DOHH2 (cell line): ENCODE measurements around the gene CAMKMT.

Source experiments
- H3F3A ChIP-seq: fragments of 200-600 bp; sonication (generic), shearing (Covaris generic); 2 replicates; pipeline ENCODE4 v1.6.0; 2016; ENCODE audit warnings: antibody characterized with exemption, mild to moderate bottlenecking; ENCODE audit not compliant: control insufficient read depth, insufficient read depth
- H3K27ac ChIP-seq: fragments of 200-600 bp; sonication (generic); 2 replicates; pipeline ENCODE4 v1.5.1; 2014; ENCODE audit warnings: low read depth, mild to moderate bottlenecking, low read length, moderate library complexity
- H3K27me3 ChIP-seq: fragments of 200-600 bp; sonication (generic); 2 replicates; pipeline ENCODE4 v1.6.1; 2014; ENCODE audit warnings: mild to moderate bottlenecking, low read length, mixed read lengths; ENCODE audit not compliant: control insufficient read depth
- H3K36me3 ChIP-seq: fragments of 200-600 bp; sonication (generic); 2 replicates; pipeline ENCODE4 v1.6.1; 2014; ENCODE audit warnings: mild to moderate bottlenecking, low read length, moderate library complexity, mixed read lengths; ENCODE audit not compliant: control insufficient read depth
- H3K4me1 ChIP-seq: fragments of 200-600 bp; sonication (generic); 2 replicates; pipeline ENCODE4 v1.6.1; 2014; ENCODE audit warnings: mild to moderate bottlenecking, low read length, mixed read lengths; ENCODE audit not compliant: control insufficient read depth
- H3K4me2 ChIP-seq: fragments of 200-600 bp; sonication (generic); 2 replicates; pipeline ENCODE4 v1.6.0; 2014; ENCODE audit warnings: mild to moderate bottlenecking, low read length, moderate library complexity
- H3K4me3 ChIP-seq: fragments of 200-600 bp; sonication (generic); 2 replicates; pipeline ENCODE4 v1.5.1; 2014; ENCODE audit warnings: mild to moderate bottlenecking, low read length, mixed read lengths
- H3K79me2 ChIP-seq: fragments of 200-600 bp; sonication (generic); 2 replicates; pipeline ENCODE4 v1.6.1; 2014; ENCODE audit warnings: mild to moderate bottlenecking, low read length, mixed read lengths; ENCODE audit not compliant: control insufficient read depth
- H3K9me2 ChIP-seq: fragments of 200-600 bp; sonication (generic); replicated peaks from 2 replicates; pipeline ENCODE4 v1.6.1; 2014; ENCODE audit warnings: mild to moderate bottlenecking, low read length, mixed read lengths; ENCODE audit not compliant: control insufficient read depth
- H3K9me3 ChIP-seq: fragments of 200-600 bp; sonication (generic); 2 replicates; pipeline ENCODE4 v1.6.1; 2014; ENCODE audit warnings: antibody characterized with exemption, low read length, mixed read lengths; ENCODE audit not compliant: control insufficient read depth, insufficient read depth
- H4K20me1 ChIP-seq: fragments of 200-600 bp; sonication (generic); 2 replicates; pipeline ENCODE4 v1.6.0; 2014; ENCODE audit warnings: low read depth, mild to moderate bottlenecking, antibody characterized with exemption, low read length, moderate library complexity; ENCODE audit not compliant: control insufficient read depth, insufficient read depth
- EZH2phosphoT487 ChIP-seq: fragments of 200-600 bp; sonication (generic); IDR thresholded peaks from 2 replicates; pipeline ENCODE4 v1.6.1; 2017; ENCODE audit warnings: borderline replicate concordance, mild to moderate bottlenecking, antibody characterized with exemption, low read length, moderate library complexity, mixed read lengths
- TF ChIP-seq, protein P1 (sequence below): fragments of 200-600 bp; sonication (generic); IDR thresholded peaks from one replicate; pipeline ENCODE4 v1.5.1; 2014; ENCODE audit warnings: antibody characterized with exemption, mild to moderate bottlenecking, low read depth, low read length; ENCODE audit not compliant: poor library complexity, severe bottlenecking

Gene CAMKMT

DNA sequence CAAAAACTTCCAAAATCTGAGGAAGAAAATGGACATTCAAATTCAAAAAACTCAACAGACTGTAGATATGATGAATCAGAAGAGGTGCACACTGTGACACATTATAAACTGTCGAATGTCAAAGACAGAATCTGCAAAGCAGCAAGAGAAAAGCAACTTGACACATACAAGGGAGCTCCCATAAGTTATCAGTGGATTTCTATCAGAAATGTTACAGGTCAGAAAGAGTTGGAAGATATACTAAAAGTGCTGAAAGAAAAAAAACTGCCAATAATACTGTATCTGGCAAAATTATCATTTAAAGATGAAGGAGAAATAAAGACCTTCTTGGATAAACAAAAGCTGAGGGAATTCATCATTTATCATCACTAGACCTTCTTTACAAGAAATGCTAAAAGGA is 102.7 kb downstream of the CAMKMT start:
- TF ChIP-seq, protein P1, sequence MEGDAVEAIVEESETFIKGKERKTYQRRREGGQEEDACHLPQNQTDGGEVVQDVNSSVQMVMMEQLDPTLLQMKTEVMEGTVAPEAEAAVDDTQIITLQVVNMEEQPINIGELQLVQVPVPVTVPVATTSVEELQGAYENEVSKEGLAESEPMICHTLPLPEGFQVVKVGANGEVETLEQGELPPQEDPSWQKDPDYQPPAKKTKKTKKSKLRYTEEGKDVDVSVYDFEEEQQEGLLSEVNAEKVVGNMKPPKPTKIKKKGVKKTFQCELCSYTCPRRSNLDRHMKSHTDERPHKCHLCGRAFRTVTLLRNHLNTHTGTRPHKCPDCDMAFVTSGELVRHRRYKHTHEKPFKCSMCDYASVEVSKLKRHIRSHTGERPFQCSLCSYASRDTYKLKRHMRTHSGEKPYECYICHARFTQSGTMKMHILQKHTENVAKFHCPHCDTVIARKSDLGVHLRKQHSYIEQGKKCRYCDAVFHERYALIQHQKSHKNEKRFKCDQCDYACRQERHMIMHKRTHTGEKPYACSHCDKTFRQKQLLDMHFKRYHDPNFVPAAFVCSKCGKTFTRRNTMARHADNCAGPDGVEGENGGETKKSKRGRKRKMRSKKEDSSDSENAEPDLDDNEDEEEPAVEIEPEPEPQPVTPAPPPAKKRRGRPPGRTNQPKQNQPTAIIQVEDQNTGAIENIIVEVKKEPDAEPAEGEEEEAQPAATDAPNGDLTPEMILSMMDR: no peak
- TF ChIP-seq EZH2phosphoT487: no peak
- Histone ChIP-seq H3K4me2 (no peak overlapping the region), H3K36me3 (no peaks in the 10 kb centered on the region), H3K4me1 (no peaks in the 10 kb centered on the region), H3K27me3 (no peaks in the 10 kb centered on the region), H3F3A (no peaks in the 10 kb centered on the region), H3K27ac (no peak overlapping the region), H3K79me2 (no peaks in the 10 kb centered on the region), H4K20me1 (no peaks in the 10 kb centered on the region), H3K9me3 (no peaks in the 10 kb centered on the region), H3K9me2 (no peaks in the 10 kb centered on the region), H3K4me3 (no peak overlapping the region)

- TF ChIP-seq EZH2phosphoT487: no peak
- TF ChIP-seq, protein P1: no peak
- Histone ChIP-seq H3F3A (no peaks in the 10 kb centered on the region), H3K9me3 (no peaks in the 10 kb centered on the region), H3K4me1 (no peaks in the 10 kb centered on the region), H3K79me2 (no peaks in the 10 kb centered on the region), H3K4me2 (no peak overlapping the region), H3K36me3 (no peaks in the 10 kb centered on the region), H3K27me3 (no peaks in the 10 kb centered on the region), H3K27ac (no peak overlapping the region), H4K20me1 (no peaks in the 10 kb centered on the region), H3K9me2 (no peaks in the 10 kb centered on the region), H3K4me3 (no peak overlapping the region)
These were observed 108.4 kb downstream of the CAMKMT start for GRCh38 chr2:44470151-44470550.

- Histone ChIP-seq H3K9me2 (no peaks in the 10 kb centered on the region), H3K27me3 (no peaks in the 10 kb centered on the region), H3F3A (no peaks in the 10 kb centered on the region), H4K20me1 (no peaks in the 10 kb centered on the region), H3K9me3 (no peaks in the 10 kb centered on the region), H3K4me3 (no peak overlapping the region), H3K4me2 (no peak overlapping the region), H3K4me1 (peaks cover 9% of the 10 kb centered on the region), H3K79me2 (no peaks in the 10 kb centered on the region), H3K36me3 (no peaks in the 10 kb centered on the region), H3K27ac (no peak overlapping the region)
- TF ChIP-seq, protein P1: no peak
- TF ChIP-seq EZH2phosphoT487: no peak
These were observed 116.1 kb downstream of the CAMKMT start for GRCh38 chr2:44477657-44478414.
